EL (cell line): ENCODE measurements around the gene POLD2.
A peak's percentile ranks its signal among the peaks of the same experiment; 100 is the strongest.
"Not testable (repeated sequence)": the region's sequence is repeated elsewhere in the genome, so short reads cannot be mapped to it uniquely, and the experiment has no call there.

Experiments used
- DNase-seq: peaks from one replicate; pipeline ENCODE4 v3.0.0-alpha.2; 2016

The POLD2 gene

GRCh38 chr7:44123190-44124003 lies at the start of gene POLD2:
Gene POLD2, minus strand, starts transcription at chr7:44123548. Its CDS starts 1,495 bp downstream, at chr7:44122053.
- peak; percentile 98 for DNase-seq

GRCh38 chr7:44172803-44173424 lies 49.6 kb upstream of the POLD2 start:
- DNase-seq: no peak

GRCh38 chr7:44172352-44172751 lies 49.0 kb upstream of the POLD2 start:
- DNase-seq: no peak

GRCh38 chr7:44171901-44172300 lies 48.6 kb upstream of the POLD2 start:
- DNase-seq: not testable (repeated sequence)

- no peak for DNase-seq
Measured at GRCh38 chr7:44167920-44168319, 44.6 kb upstream of the POLD2 start.

GRCh38 chr7:44163591-44163990 lies 40.2 kb upstream of the POLD2 start:
- DNase-seq: peak; percentile 96

GRCh38 chr7:44162785-44163395 lies 39.5 kb upstream of the POLD2 start:
- peak; percentile 59 for DNase-seq

- DNase-seq: peak; percentile 18
Measured at GRCh38 chr7:44162179-44162578, 38.8 kb upstream of the POLD2 start.

GRCh38 chr7:44161371-44161770 lies 38.0 kb upstream of the POLD2 start:
- DNase-seq: no peak

GRCh38 chr7:44159824-44160630 lies 36.7 kb upstream of the POLD2 start:
- no peak for DNase-seq

- DNase-seq: no peak
Measured at GRCh38 chr7:44158873-44159631, 35.7 kb upstream of the POLD2 start.

GRCh38 chr7:44158096-44158872 lies 34.9 kb upstream of the POLD2 start:
- DNase-seq: no peak

GRCh38 chr7:44157116-44158080 lies 34.0 kb upstream of the POLD2 start:
- no peak for DNase-seq

- DNase-seq: no peak
Measured at GRCh38 chr7:44156453-44157010, 33.2 kb upstream of the POLD2 start.

GRCh38 chr7:44155191-44156185 lies 32.1 kb upstream of the POLD2 start:
- no peak for DNase-seq

- DNase-seq: peak; percentile 31
Measured at GRCh38 chr7:44154703-44155102, 31.4 kb upstream of the POLD2 start.

- DNase-seq: no peak
Measured at GRCh38 chr7:44153948-44154335, 30.6 kb upstream of the POLD2 start.
